Fibroblast of the aortic adventitia (primary cell): ENCODE measurements around the gene CYP24A1. TPM values are rescaled to one million over a fixed set of nuclear protein-coding genes. Genes with fewer than 3 reads are reported as not detected.
"Not testable (repeated sequence)": the region's sequence is repeated elsewhere in the genome, so short reads cannot be mapped to it uniquely, and the experiment has no call there.

Experiments
- DNase-seq: peaks from one replicate; pipeline ENCODE4 v3.0.0-alpha.2; 2010; ENCODE audit warnings: low read depth
- H3K4me3 ChIP-seq: 2 replicates; pipeline ENCODE4 v1.5.1; 2011; ENCODE audit warnings: low read depth, mild to moderate bottlenecking, control low read depth, low read length, moderate library complexity
- total RNA-seq: library from RNA; depleted of rRNA; stranded (reverse); fragments of >200 nt; gene quantifications from 2 replicates; pipeline ENCODE4 v1.2.3, GENCODE V29; 2012; ENCODE audit warnings: low replicate concordance
- TF ChIP-seq, protein P1 (sequence below): IDR thresholded peaks from 2 replicates; pipeline ENCODE4 v1.5.1; 2011; ENCODE audit warnings: mild to moderate bottlenecking, low read length, control low read depth, inconsistent platforms; ENCODE audit not compliant: insufficient read depth

Gene CYP24A1
- total RNA-seq, 1 donor, result not detected

- no peak overlapping the region for H3K4me3 ChIP-seq
- DNase-seq, result no peak
Measured at GRCh38 chr20:54127855-54128574, 45.8 kb downstream of the CYP24A1 start.

GRCh38 chr20:54126806-54127655 is 46.8 kb downstream of the CYP24A1 start:
- DNase-seq, result no peak
- H3K4me3 ChIP-seq, result no peak overlapping the region
- TF ChIP-seq, protein P1, sequence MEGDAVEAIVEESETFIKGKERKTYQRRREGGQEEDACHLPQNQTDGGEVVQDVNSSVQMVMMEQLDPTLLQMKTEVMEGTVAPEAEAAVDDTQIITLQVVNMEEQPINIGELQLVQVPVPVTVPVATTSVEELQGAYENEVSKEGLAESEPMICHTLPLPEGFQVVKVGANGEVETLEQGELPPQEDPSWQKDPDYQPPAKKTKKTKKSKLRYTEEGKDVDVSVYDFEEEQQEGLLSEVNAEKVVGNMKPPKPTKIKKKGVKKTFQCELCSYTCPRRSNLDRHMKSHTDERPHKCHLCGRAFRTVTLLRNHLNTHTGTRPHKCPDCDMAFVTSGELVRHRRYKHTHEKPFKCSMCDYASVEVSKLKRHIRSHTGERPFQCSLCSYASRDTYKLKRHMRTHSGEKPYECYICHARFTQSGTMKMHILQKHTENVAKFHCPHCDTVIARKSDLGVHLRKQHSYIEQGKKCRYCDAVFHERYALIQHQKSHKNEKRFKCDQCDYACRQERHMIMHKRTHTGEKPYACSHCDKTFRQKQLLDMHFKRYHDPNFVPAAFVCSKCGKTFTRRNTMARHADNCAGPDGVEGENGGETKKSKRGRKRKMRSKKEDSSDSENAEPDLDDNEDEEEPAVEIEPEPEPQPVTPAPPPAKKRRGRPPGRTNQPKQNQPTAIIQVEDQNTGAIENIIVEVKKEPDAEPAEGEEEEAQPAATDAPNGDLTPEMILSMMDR, result no peak

More at GRCh38 chr20:54127855-54128574, 45.8 kb downstream of the CYP24A1 start:
- TF ChIP-seq, protein P1, result no peak

GRCh38 chr20:54126328-54126727 is 47.5 kb downstream of the CYP24A1 start:
- DNase-seq, H3K4me3 ChIP-seq: not testable (repeated sequence)

DNA sequence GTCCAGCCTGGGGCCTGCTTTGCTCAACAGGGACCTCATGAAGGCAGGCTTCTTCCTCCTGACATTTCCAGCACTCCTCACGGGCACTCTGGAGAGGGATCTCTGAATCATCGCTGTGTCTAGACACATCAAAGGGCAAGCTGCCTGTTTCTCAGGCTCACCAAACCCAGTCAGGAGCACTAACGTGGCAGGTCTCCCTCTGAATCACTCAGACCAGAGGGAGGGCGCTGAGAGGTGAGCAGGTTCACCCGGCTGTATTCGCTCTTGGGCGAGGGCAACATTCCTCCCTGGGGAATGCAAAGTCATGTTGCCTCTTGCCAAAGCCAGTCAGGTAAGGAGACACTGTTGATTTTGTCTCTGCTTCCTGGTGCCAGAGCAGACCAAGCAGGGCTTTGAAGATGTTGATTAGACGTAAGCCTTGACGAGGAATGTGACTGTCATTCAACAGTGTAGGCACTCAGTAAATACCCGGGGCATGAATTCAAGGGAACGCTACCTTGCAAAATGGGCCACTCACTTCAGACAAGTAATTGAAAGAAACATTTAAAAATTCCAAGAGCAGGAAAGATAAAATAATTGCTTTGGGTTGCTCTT is 50.1 kb downstream of the CYP24A1 start:
- TF ChIP-seq, protein P1, result no peak
- peak; percentile 87 for DNase-seq
- H3K4me3 ChIP-seq, result no peak overlapping the region

- no peak for DNase-seq
- no peak overlapping the region for H3K4me3 ChIP-seq
- TF ChIP-seq, protein P1, result no peak
Measured at GRCh38 chr20:54122681-54123586, 50.9 kb downstream of the CYP24A1 start.

DNA sequence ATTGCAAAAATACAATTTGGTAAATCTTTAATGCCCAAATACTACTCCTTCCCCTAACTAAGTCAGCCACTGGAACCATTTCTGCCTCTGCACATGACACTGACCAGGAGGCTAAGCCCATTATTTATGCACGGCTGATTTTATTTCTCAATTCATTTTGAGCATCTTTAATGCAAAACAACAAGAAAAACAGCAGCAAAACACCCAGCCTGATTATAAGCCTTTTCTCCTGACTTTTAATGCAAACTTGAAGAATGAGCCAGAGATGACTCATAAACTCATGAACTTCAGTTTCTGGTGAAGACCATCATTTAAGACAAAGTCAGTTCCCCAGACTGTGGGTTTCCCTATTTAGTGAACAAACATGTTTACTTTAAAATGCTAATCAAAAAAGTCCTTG is 51.6 kb downstream of the CYP24A1 start:
- TF ChIP-seq, protein P1, result no peak
- no peak overlapping the region for H3K4me3 ChIP-seq
- DNase-seq, result peak; percentile 47
